GM06990 (cell line): ENCODE measurements around the gene RHCG.

Experiments used
- DNase-seq: peaks from one replicate; pipeline ENCODE4 v3.0.0-alpha.2; 2011; ENCODE audit not compliant: insufficient read length; ENCODE audit errors: extremely low read depth
- H3K27me3 ChIP-seq: replicated peaks from 2 replicates; pipeline ENCODE4 v1.6.0; 2011; ENCODE audit warnings: low read length; ENCODE audit not compliant: control insufficient read depth, insufficient read depth
- H3K36me3 ChIP-seq: 2 replicates; pipeline ENCODE4 v1.5.1; 2011; ENCODE audit warnings: low read length; ENCODE audit not compliant: control insufficient read depth, insufficient read depth
- H3K4me3 ChIP-seq: replicated peaks from 2 replicates; pipeline ENCODE4 v1.5.1; 2011; ENCODE audit warnings: low read depth, mild to moderate bottlenecking, control low read depth, low read length
- TF ChIP-seq, protein P1 (sequence below): IDR thresholded peaks from 2 replicates; pipeline ENCODE4 v1.5.1; 2011; ENCODE audit warnings: low read length, control low read depth, mild to moderate bottlenecking, inconsistent platforms; ENCODE audit not compliant: insufficient read depth, poor library complexity, severe bottlenecking

Gene RHCG

DNA sequence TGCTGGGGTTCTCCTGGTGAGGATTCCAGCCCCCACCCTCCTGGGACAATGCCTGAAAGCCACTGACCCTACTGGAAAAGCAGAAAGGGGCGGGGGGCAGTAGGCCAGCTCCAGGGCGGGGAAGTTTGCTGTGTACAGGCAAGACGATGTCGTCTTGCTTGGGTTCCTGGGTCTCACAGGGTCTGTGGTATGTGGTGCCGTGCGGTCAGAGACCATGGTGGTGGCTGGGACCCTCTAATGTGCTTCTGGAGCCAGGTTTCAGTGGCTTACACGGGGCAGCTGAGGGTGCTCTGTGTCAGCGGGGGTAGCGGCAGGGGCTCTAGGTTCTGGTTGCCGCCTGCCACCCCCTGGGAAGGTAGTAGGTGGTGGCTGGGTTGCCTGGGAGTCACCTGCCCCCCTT is 54.2 kb downstream of the RHCG start:
- Histone ChIP-seq H3K36me3 (no peaks in the 10 kb centered on the region), H3K4me3 (no peak overlapping the region), H3K27me3 (no peaks in the 10 kb centered on the region)
- TF ChIP-seq, protein P1, sequence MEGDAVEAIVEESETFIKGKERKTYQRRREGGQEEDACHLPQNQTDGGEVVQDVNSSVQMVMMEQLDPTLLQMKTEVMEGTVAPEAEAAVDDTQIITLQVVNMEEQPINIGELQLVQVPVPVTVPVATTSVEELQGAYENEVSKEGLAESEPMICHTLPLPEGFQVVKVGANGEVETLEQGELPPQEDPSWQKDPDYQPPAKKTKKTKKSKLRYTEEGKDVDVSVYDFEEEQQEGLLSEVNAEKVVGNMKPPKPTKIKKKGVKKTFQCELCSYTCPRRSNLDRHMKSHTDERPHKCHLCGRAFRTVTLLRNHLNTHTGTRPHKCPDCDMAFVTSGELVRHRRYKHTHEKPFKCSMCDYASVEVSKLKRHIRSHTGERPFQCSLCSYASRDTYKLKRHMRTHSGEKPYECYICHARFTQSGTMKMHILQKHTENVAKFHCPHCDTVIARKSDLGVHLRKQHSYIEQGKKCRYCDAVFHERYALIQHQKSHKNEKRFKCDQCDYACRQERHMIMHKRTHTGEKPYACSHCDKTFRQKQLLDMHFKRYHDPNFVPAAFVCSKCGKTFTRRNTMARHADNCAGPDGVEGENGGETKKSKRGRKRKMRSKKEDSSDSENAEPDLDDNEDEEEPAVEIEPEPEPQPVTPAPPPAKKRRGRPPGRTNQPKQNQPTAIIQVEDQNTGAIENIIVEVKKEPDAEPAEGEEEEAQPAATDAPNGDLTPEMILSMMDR: no peak
- DNase-seq: no peak

DNA sequence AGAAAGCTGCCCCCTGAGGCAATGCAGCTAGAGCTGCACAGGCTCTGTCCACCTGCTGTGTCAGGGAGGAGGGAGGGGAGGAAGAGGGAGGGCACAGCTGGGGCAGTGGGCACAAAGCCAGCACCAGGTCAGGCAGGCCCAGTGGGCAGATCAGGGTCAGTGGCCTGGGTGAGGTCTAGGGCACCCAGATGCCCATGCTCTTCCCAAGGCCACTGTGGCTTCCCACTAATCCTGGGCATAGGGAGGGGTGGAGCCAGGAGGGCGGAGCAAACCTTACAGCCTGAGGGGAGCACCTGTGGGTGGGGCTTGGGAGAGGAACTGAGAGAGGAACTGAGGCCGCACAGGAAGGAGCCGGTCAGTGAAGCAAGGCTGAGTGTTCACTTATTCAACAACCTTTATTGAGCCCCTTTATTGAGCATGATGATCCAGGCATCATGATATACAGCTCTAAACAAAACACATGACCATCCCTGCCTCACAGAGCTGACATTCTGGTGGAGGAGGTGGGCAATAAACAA is 55.0 kb downstream of the RHCG start:
- Histone ChIP-seq H3K36me3 (no peaks in the 10 kb centered on the region), H3K4me3 (no peak overlapping the region; the same call in 1 of the 2 replicates), H3K27me3 (no peaks in the 10 kb centered on the region)
- TF ChIP-seq, protein P1: no peak
- peak; percentile 85 for DNase-seq

DNA sequence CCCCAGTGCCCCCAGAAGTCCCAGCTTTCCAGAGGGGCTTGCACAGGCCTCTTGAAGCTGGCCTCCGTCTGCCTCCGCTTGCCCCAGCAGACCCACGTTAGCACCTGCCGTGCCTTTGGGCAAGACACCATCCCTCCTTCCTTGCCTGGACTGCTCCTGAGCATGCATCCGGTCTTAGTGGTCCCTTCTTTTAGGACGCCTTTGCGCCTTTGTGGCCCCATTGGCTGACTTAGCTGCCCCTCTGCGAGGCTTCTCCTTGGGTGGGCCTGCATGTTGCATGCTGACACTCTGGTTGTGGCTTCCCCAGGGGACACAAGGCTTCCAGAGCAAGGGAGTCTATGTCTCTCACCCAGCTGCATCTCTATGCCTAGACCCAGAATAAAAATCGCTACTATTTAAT is 56.6 kb downstream of the RHCG start:
- no peaks in the 10 kb centered on the region for H3K27me3 ChIP-seq
- no peak overlapping the region for H3K4me3 ChIP-seq
- TF ChIP-seq, protein P1: no peak
- DNase-seq: no peak
- no peaks in the 10 kb centered on the region for H3K36me3 ChIP-seq

DNA sequence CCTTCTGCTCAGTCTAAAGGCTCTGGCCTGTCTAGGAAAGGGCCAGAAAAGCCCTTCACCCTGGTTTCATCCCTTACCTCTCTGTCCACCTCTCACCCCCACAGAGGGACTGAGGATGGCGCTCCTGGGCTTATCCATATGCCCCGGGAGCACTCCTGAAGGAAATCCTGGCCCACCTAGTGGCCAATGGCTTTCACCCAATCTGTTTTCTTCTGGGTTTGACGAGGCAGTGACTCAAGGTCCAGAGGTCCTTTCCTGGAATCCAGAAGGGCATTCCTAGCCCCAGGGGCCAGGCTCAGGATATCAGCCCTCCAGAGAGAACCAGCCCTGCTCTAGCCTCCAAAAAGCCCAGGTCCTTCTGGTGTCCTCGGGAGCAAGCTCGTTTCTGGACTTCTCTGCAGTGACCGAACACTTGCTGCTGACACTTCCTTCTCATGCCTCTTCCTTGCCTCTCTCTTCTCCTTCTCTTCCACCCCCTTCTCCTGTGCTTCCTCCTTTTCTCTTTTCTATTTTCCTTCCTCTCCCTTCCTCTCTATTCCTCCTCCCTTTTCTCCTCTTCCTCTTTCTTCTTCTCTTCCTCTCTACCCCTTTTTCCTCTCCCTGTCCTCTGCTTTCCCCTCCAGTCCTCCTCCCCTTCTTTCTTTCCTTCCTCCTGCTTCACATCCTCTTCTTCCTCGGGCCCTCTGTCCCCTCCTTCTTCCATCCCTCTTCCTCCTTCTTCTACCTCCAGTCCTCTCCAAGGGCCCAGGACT is 59.6 kb downstream of the RHCG start:
- no peak for DNase-seq
- Histone ChIP-seq H3K27me3 (no peaks in the 10 kb centered on the region), H3K36me3 (no peaks in the 10 kb centered on the region), H3K4me3 (no peak overlapping the region)
- TF ChIP-seq, protein P1: no peak

DNA sequence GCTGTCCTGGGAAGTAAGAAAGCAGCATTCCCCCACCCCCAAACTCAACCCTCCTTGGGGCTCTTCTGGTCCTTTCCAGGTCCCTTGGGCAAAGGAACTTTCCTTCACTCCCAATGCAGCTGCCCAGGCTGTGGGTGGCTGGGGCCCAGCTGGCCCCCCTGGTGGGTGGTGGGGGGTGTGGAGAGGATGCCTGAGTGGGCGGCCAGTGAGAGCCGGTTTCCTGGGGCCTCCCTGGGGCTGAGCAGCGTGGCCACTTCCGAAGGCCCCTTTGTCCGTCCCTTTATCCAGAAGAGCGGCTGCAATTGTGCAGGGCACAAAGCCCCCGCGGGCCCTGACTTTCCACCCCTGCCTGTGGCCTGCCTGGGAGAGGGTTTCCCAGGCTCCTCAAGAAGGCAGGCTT is 61.0 kb downstream of the RHCG start:
- H3K27me3 ChIP-seq: no peaks in the 10 kb centered on the region
- no peak for DNase-seq
- H3K36me3 ChIP-seq: no peaks in the 10 kb centered on the region
- no peak overlapping the region for H3K4me3 ChIP-seq
- TF ChIP-seq, protein P1: no peak
